HEK293T (cell line): ENCODE data around the gene TMEM184A.

Experiments
- CTBP1 ChIP-seq: fragments of 450-650 bp; IDR thresholded peaks from 2 replicates; pipeline ENCODE4 v1.6.1; 2016; ENCODE audit warnings: borderline replicate concordance
- FOXA1 ChIP-seq: fragments of 450-650 bp; IDR thresholded peaks from 2 replicates; pipeline ENCODE4 v1.6.1; 2016; ENCODE audit warnings: mild to moderate bottlenecking
- FOXM1 ChIP-seq: fragments of 450-650 bp; IDR thresholded peaks from 2 replicates; pipeline ENCODE4 v1.6.1; 2017; ENCODE audit warnings: mild to moderate bottlenecking, borderline replicate concordance
- LEF1 ChIP-seq: fragments of 450-650 bp; IDR thresholded peaks from 2 replicates; pipeline ENCODE4 v1.6.1; 2017; ENCODE audit warnings: mild to moderate bottlenecking, borderline replicate concordance
- NFRKB ChIP-seq: fragments of 450-650 bp; IDR thresholded peaks from 2 replicates; pipeline ENCODE4 v1.6.1; 2016; ENCODE audit warnings: mild to moderate bottlenecking, moderate library complexity
- TARDBP ChIP-seq: fragments of 450-650 bp; IDR thresholded peaks from 2 replicates; pipeline ENCODE4 v1.6.1; 2016
- ZNF384 ChIP-seq: fragments of 450-650 bp; IDR thresholded peaks from 2 replicates; pipeline ENCODE4 v1.6.1; 2016

- TF ChIP-seq ZNF384 (no peak), TARDBP (no peak), FOXM1 (no peak), LEF1 (no peak), NFRKB (no peak), FOXA1 (no peak), CTBP1 (no peak)
Measured at GRCh38 chr7:1580422-1581030, 24.5 kb upstream of the TMEM184A start.
